ENCODE results near the gene CORO7.

The CORO7 gene

DNA sequence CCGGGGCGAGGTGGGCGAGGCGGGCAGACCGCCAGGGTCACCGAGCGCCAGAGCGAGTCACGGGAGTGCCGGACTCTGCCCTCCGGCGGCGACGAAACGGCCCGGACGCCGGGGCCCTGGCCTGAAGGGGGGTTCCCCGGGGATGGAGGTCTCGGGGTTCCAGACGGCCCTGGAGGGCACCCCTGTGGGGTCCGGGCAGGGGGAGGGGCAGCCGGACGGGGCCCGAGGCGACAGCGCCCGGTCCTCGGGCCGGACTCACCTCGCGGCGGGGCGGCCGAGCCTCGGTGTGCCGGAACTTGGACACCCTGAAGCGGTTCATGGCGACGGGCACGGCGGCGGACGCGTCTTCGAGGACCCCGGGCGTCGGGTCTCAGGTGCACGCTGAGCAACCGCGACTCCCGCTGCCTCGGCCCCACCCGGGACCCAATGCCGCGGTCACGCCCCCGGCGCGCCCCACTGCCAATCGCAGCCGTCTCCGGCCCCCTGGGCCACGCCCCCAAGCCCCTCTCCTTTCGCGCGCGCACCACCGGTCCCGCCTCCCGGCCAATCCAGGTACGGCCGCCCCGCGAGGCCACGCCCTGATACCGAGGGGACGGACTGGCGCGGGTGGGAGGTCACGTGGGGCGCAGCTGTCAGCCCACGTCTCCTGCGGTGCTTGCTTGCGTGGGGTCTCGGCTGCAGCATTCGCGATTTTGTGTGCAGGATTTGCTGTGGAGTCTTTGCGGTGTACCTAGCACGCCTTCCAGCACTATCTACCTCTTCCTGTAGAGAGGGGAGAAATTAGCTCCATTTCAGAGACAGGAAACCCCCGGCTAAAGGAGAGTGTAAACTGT lies at the start of gene CORO7:
Gene CORO7 (minus strand): TSS at position 397 of the 833 bp plus-strand sequence. CDS start 78 bp downstream, at position 319.
- H3K4me3 ChIP-seq, result peak within 1 kb of the TSS; percentile 79
- no peak for TF ChIP-seq FOXP2 (optimal IDR thresholded peaks at IDR 0.05; ENCODE audit: control extremely low read depth, extremely low read length, insufficient read depth)
- no peak for TF ChIP-seq EZH2 (IDR thresholded peaks at IDR 0.05)
- TF ChIP-seq POLR2AphosphoS5 (IDR thresholded peaks at IDR 0.05; ENCODE audit: borderline replicate concordance, low read depth, low read length), result peak; percentile 42; the same call in 1 of the 2 replicates
- no peak for DNase-seq (ENCODE audit: low read depth, low spot score)
- H3K9me3 ChIP-seq (ENCODE audit: low read depth, low read length), result no peaks in the 10 kb centered on the region
- no peaks in the 10 kb centered on the region for H3K36me3 ChIP-seq (ENCODE audit: insufficient read depth, low read length)
- H3K9ac ChIP-seq (ENCODE audit: insufficient read length), result peak within 1 kb of the TSS; percentile 68
- no peak within 1 kb of the TSS for H3K27ac ChIP-seq

DNA sequence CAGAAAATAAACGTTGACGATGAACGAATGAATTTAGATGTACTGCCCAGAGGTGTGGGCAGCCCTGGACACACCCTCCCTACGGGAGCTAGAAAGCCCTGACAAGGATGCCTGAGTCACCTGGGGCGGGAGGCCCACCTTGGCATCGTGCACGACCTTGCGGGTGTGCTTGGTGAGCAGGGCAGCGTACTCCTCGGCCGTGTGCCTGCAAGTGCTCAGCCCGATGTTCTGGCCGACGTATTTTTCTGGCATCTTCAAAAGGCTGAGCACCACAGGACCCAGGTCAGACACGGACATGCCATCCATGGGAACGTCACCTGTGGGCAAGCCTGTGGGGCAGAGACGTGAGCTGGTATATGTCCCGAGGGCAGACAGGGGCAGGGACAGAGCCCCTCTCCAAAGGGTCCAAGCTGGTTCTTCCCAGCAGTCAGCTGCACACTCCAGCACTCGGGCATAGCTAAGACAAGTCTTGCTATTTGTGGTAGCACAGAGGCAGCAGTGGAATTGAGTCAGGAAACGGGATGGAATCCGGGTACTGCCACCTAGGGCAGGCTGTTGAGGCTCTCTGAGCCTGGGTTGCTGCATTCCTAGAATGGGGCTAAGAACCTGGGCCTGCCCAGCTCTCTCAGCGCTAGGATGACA lies 47.2 kb upstream of the CORO7 start:
- TF ChIP-seq FOXP2 (optimal IDR thresholded peaks at IDR 0.05; ENCODE audit: control extremely low read depth, extremely low read length, insufficient read depth) (no peak), EZH2 (IDR thresholded peaks at IDR 0.05) (no peak), POLR2AphosphoS5 (IDR thresholded peaks at IDR 0.05; ENCODE audit: borderline replicate concordance, low read depth, low read length) (no peak)
- no peak for DNase-seq (ENCODE audit: low read depth, low spot score)
- H3K9ac ChIP-seq (ENCODE audit: insufficient read length), result no peak overlapping the region
- H3K9me3 ChIP-seq (ENCODE audit: low read depth, low read length), result no peaks in the 10 kb centered on the region
- peaks cover 19% of the 10 kb centered on the region; the same call in 1 of the 2 replicates for H3K36me3 ChIP-seq (ENCODE audit: insufficient read depth, low read length)
- H3K4me3 ChIP-seq, result no peak overlapping the region
- no peak overlapping the region for H3K27ac ChIP-seq

DNA sequence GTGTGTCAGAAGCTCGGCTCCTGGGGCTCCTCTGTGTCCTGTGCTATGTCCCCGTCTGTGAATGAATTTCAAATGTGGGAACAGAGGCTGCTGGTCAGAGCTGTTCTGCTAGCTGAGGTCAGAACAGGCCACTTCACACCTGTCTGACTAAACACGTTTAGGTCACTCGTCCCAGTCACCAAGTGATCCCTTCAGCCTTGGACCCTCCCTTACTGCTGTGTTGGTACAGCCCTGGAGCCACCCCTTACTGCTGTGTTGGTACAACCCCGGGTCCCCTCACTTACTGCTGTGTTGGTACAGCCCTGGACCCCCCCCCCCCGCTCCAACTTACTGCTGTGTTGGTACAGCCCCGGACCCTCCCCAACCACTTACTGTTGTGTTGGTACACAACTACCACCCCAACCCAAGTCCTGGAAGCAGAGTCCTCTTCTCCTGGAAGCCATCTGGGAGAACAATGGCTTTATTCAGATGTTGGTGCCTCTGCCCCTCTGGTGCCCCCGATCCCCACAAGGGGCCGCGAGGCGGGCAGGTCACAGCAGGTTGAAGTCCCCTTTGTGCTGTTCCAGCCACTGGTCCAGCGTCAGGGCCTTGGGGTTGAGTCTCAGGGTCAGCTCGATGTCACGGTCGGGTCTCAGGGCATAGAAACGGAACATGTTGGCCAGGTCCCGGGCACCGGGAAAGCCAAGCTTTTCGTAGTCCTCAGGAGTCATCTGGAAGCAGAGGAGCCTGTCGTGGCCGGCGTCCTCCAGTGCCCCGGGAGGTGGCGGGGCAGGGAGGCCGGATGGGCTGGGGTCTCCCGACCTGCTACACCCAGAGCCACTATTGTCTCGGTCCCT lies 45.1 kb upstream of the CORO7 start:
- H3K9ac ChIP-seq (ENCODE audit: insufficient read length), result no peak overlapping the region
- no peak overlapping the region for H3K4me3 ChIP-seq
- H3K36me3 ChIP-seq (ENCODE audit: insufficient read depth, low read length), result peaks cover 32% of the 10 kb centered on the region
- TF ChIP-seq POLR2AphosphoS5 (IDR thresholded peaks at IDR 0.05; ENCODE audit: borderline replicate concordance, low read depth, low read length), result no peak
- no peak for TF ChIP-seq FOXP2 (optimal IDR thresholded peaks at IDR 0.05; ENCODE audit: control extremely low read depth, extremely low read length, insufficient read depth)
- no peak for TF ChIP-seq EZH2 (IDR thresholded peaks at IDR 0.05)
- H3K27ac ChIP-seq, result peak overlapping the region; percentile 3; the same call in 1 of the 2 replicates
- DNase-seq (ENCODE audit: low read depth, low spot score), result no peak
- no peaks in the 10 kb centered on the region for H3K9me3 ChIP-seq (ENCODE audit: low read depth, low read length)

DNA sequence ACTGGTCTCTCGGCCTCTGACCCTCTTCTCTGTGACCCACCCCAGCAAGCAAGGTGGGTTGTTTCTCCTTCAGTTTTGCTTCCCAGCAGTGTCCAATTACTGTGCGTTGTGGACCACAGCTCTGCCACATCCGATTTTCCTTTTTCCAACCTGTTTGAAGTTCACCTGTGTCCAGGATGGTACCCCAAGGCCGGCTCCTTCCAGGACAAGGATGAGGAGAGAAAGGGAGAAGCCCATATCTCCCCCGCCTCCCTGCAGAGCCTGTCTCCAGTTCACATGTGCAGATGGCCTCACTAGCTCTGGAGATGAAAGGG lies 44.5 kb upstream of the CORO7 start:
- peaks cover 32% of the 10 kb centered on the region for H3K36me3 ChIP-seq (ENCODE audit: insufficient read depth, low read length)
- no peak for DNase-seq (ENCODE audit: low read depth, low spot score)
- H3K4me3 ChIP-seq, result no peak overlapping the region
- TF ChIP-seq FOXP2 (optimal IDR thresholded peaks at IDR 0.05; ENCODE audit: control extremely low read depth, extremely low read length, insufficient read depth), result no peak
- no peak for TF ChIP-seq EZH2 (IDR thresholded peaks at IDR 0.05)
- TF ChIP-seq POLR2AphosphoS5 (IDR thresholded peaks at IDR 0.05; ENCODE audit: borderline replicate concordance, low read depth, low read length), result no peak
- H3K9ac ChIP-seq (ENCODE audit: insufficient read length), result no peak overlapping the region
- H3K9me3 ChIP-seq (ENCODE audit: low read depth, low read length), result no peaks in the 10 kb centered on the region
- peak overlapping the region; percentile 3; the same call in 1 of the 2 replicates for H3K27ac ChIP-seq

DNA sequence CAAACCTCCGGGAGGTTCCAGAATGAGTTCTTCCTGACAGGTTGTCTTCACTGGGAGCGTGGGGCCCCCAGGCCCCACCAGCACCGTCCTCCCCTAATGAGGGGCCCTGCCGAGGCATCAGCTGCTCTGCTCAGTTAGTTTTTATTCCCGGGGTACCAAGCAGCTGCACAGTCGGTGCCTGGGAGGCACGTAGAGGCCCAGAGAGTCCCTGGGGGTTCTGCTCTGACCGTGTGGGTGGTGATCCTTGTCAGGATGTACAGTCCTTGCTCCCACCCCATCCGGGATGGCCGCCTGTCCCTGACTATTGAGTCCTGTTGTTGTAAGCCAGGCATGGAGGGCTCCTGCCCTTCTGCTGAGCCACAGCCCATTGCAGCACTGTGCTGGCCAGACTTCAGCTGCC lies 39.6 kb upstream of the CORO7 start:
- TF ChIP-seq EZH2 (IDR thresholded peaks at IDR 0.05) (no peak), FOXP2 (optimal IDR thresholded peaks at IDR 0.05; ENCODE audit: control extremely low read depth, extremely low read length, insufficient read depth) (no peak), POLR2AphosphoS5 (IDR thresholded peaks at IDR 0.05; ENCODE audit: borderline replicate concordance, low read depth, low read length) (no peak)
- no peak overlapping the region for H3K27ac ChIP-seq
- no peak overlapping the region for H3K4me3 ChIP-seq
- no peaks in the 10 kb centered on the region for H3K9me3 ChIP-seq (ENCODE audit: low read depth, low read length)
- H3K9ac ChIP-seq (ENCODE audit: insufficient read length), result no peak overlapping the region
- H3K36me3 ChIP-seq (ENCODE audit: insufficient read depth, low read length), result peaks cover 64% of the 10 kb centered on the region
- DNase-seq (ENCODE audit: low read depth, low spot score), result no peak

DNA sequence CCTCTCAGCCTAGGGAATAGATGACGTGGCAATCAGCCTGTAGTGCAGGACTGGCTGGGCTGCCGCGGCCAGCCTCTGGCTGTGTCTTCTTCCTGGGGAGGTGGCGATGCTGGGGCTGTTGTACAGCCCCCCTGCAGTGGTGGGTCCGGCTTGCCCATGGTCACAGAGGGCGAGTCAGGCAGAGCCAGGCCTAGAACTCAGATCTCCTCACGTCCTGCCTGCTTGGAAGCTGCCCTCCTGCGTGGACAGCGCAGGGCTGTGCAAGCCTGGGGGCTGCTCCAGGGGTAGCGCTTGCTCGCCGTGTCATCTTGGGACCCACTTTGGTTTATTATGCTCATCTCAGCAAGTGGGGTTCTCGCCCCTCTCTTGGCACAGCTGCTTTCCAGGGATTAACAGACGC lies 38.7 kb upstream of the CORO7 start:
- DNase-seq (ENCODE audit: low read depth, low spot score), result no peak
- no peak overlapping the region for H3K27ac ChIP-seq
- H3K9me3 ChIP-seq (ENCODE audit: low read depth, low read length), result no peaks in the 10 kb centered on the region
- H3K9ac ChIP-seq (ENCODE audit: insufficient read length), result no peak overlapping the region
- no peak for TF ChIP-seq POLR2AphosphoS5 (IDR thresholded peaks at IDR 0.05; ENCODE audit: borderline replicate concordance, low read depth, low read length)
- TF ChIP-seq FOXP2 (optimal IDR thresholded peaks at IDR 0.05; ENCODE audit: control extremely low read depth, extremely low read length, insufficient read depth), result no peak
- no peak for TF ChIP-seq EZH2 (IDR thresholded peaks at IDR 0.05)
- peaks cover 73% of the 10 kb centered on the region for H3K36me3 ChIP-seq (ENCODE audit: insufficient read depth, low read length)
- no peak overlapping the region for H3K4me3 ChIP-seq

DNA sequence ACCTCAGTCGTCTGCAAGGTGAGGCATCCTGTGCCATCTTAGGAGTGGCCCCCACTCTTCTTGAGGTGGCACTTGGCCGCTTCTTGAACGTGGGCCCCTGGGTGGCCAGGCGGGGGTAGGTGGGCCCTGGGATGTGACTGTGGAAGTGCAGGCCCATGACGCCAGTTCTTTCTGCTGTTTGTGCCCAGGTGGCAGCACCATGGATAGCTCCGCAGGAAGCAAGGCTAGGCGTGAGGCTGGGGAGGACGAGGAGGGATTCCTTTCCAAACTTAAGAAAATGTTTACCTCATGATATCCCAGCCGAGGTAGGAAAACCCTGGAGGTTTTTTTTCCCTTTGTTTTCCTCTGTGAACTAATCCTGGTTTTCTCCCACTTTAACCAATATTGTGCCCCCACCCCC lies 38.2 kb upstream of the CORO7 start:
- Histone ChIP-seq H3K4me3 (no peak overlapping the region), H3K27ac (no peak overlapping the region), H3K9me3 (ENCODE audit: low read depth, low read length) (no peaks in the 10 kb centered on the region), H3K36me3 (ENCODE audit: insufficient read depth, low read length) (peaks cover 77% of the 10 kb centered on the region), H3K9ac (ENCODE audit: insufficient read length) (no peak overlapping the region)
- TF ChIP-seq POLR2AphosphoS5 (IDR thresholded peaks at IDR 0.05; ENCODE audit: borderline replicate concordance, low read depth, low read length) (no peak), FOXP2 (optimal IDR thresholded peaks at IDR 0.05; ENCODE audit: control extremely low read depth, extremely low read length, insufficient read depth) (no peak), EZH2 (IDR thresholded peaks at IDR 0.05) (no peak)
- DNase-seq (ENCODE audit: low read depth, low spot score), result no peak

DNA sequence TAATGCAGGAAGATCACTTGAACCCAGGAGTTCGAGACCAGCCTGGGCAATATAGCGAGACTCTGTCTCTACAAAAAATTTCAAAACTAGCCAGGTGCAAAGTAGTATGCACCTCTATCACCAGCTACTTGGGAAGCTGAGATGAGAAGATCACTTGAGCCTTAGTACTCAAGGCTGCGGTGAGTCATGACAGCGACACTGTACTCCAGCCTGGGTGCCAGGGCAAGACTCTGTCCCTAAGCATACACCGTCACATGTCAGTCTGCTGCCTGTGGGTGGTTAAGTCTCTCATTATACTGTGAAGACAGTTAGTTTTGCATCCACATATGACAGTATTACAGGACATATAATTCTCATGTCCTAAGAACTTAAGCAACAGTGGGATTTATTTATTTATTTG lies 36.3 kb upstream of the CORO7 start:
- TF ChIP-seq EZH2 (IDR thresholded peaks at IDR 0.05), result no peak
- no peak for TF ChIP-seq FOXP2 (optimal IDR thresholded peaks at IDR 0.05; ENCODE audit: control extremely low read depth, extremely low read length, insufficient read depth)
- no peak for TF ChIP-seq POLR2AphosphoS5 (IDR thresholded peaks at IDR 0.05; ENCODE audit: borderline replicate concordance, low read depth, low read length)
- Histone ChIP-seq H3K36me3 (ENCODE audit: insufficient read depth, low read length) (peaks cover 83% of the 10 kb centered on the region), H3K9ac (ENCODE audit: insufficient read length) (no peak overlapping the region), H3K4me3 (no peak overlapping the region), H3K9me3 (ENCODE audit: low read depth, low read length) (no peaks in the 10 kb centered on the region), H3K27ac (no peak overlapping the region; the same call in 1 of the 2 replicates)
- DNase-seq (ENCODE audit: low read depth, low spot score), result no peak

All from SK-N-MC (cell line).